Activated CD4-positive, alpha-beta T cell treated with anti-CD3 and anti-CD28 coated beads, Interleukin-2, amount 50 U/mL, for 1 hour (primary cell): ENCODE data around the gene RGS12.
"Not testable (repeated sequence)": the region's sequence is repeated elsewhere in the genome, so short reads cannot be mapped to it uniquely, and the experiment has no call there.

Experiments used
- DNase-seq: peaks from one replicate; pipeline ENCODE4 v3.0.0-alpha.2; 2020

RGS12 gene

DNA sequence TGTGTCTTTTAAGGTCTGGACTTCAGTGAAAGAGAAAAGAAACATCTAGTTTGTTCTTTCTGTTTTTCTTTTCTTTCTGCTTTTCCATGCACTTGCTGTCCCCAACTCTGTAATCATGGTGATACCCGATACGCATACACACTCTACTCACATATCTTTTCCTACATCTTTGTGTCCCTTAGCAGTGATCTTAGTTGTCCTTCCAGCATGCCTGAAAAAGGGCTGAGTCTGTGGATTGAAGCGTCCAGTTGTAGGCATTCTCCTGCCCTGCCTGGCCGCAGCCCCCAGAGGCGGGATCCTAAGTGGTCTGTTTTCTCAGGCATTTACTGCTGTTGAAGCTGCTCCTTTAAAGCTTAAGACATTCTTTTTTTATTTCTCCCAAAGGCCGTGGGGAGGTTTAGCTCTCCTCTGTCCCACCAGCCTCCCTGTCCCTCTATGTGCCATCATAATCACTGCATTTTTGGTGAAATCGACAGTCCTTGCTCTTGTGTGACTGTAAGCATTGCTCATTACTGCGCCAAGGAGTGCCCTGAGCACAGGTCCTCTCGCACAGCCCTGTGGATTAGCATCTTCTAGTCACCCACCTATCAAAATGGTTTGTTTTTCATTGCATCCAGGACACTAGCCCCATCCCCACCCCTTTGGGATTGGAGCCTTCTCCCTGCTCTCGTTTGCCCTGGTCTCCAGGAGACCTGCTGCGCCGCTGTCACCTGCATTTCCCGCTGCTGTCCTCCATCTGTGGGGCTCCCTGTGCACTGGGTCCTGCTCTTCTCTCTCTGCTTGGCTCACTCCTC, 4.4 kb downstream of the RGS12 start:
- DNase-seq: no peak

DNA sequence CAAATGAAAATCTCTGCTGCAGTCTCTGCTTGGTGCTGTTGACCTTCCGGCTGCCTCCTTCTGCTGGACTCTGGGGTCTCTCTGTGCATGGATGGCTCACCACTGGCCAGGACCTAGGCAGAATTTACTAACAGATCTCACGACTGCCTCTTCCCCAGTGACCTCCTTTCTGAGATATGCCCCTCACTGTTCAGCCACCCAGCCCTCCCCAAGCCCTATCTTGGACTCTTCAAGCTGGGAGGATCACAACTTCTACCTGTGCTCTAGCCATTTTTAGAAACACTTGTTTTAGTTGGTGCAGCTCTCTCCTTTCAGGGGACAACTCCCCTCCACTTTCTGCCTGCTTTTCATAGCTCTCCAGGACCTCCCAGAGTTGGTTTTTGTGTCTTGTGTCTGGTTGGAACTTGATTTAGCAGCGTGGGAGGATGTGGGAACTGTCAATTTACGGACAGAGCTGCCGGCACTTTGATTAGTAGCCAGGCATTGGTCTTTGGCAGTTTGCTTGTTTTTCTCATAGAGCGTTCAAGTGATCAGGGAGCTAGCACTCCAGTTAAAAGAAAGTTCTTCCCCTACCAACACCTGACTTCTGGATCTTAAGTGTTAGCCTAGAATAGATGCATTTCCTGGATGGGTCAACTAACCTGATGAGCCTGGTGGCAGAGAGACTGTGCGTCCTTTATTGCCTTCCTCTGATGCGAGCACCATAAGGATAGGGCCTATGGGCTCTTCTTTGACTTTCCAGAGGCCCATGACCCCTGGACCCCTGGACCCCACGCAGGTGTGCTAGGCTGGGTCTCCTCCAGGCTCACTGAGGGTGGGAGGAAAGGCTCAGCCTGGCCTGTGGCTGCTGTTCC, 6.5 kb downstream of the RGS12 start:
- DNase-seq: no peak

DNA sequence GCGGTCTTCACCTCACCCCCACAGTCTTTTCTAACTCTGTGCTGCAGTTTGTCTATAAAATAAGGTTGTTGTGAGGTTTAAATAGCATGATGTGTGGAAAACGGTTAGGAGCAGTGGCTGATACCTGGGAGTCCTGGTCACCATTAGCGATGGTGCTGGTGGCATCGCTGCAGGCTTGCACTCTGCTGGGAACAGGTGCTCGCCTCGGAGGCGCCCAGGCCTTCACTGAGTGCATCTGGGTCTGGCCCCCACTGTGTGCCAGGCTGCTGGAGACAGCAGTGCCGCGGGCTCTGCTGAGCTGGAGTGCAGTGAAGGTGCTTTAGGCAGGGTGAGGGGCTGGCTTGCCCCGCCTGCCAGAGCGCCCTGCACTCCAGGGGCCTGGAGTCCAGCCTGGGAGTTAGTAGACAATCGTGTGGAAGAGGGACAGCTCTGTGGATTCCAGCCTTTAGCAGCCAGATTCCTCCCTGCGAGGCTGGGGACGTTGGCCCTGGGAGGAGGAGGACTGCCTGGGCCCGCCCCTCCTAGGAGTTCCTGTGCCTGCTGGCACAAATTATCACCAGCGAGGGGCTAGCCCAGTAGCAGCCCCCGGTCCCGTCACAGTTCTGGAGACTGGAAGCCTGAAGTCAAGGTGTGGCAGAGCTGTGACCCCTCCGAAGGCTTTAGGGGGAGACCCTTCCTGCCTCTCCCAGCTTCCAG, 7.3 kb downstream of the RGS12 start:
- no peak for DNase-seq

DNA sequence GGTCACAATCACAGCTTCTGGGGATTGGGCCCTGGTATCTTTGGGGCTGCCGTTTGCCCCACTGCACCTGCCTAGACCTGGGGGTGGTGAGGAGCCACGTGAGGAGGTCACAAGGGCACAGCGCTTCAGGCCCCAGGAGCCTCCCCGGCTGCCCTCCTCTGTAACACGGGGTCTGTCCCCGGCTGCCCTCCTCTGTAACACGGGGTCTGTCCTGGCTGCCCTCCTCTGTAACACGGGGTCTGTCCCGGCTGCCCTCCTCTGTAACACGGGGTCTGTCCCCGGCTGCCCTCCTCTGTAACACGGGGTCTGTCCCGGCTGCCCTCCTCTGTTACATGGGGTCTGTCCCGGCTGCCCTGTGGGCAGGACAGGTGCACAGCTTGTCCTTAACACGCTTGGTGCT, 8.1 kb downstream of the RGS12 start:
- DNase-seq: not testable (repeated sequence)

DNA sequence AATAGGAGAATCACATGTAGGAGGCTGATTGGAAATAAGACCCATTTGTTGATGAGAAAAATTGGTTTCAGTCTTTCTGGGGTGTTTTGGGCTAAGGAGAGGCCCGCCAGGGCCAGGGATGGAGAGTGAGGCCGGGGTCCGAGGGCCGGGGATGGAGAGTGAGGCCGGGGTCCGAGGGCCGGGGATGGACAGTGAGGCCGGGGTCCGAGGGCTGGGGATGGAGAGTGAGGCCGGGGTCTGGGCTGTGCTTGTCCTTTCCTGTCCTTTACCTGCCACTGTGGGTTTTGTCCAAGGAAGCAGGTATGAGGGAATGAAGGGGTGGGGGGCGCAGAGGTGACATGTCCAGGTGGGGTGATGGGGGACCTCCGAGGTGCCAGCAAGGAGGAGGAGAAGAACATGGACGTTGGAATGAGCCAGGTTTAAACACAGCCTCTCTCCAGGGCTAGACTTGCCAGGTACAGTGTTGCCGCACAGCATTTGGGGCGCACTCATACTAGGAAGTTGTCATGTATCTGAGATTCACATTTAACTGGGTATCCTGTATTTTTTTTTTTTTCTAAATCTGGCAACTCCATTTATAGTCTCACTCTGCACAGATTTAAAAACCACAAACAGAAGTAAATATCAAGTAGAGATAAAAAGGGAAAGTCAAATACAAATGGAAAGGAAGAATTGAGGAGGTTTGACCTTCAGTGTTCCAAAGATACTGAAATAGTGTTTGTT, 8.8 kb downstream of the RGS12 start:
- peak; percentile 23 for DNase-seq

DNA sequence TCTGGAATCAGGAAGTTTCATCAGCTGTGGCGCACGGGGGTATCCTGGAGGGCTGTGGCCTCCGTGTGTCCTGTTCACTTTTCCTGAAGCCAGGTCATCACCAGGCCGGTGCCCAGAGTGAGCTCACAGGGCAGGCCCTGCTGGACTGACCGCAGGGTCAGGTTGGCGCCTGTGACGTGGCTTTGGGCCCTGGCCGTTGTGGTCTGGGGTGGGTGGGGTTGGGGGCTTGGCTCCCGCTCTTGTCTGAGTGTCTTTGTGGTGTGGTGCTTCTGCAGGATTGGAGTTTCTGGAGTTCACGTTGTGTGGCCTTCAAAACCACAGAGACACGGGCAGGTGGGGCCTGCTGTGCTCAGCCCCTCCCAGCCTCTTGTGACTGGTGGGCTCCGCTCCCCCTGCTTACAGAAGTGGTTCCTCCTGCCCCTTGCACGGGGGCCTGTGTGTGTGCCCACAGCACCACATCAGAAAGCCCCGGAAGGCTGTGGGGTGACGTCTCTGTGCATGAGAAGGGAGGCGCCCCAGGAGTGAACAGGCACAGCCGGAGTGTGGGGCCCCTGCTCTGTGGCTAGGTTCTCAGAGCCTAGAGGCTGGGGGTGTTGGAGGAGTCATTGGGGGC, 9.5 kb downstream of the RGS12 start:
- peak; percentile 79 for DNase-seq

DNA sequence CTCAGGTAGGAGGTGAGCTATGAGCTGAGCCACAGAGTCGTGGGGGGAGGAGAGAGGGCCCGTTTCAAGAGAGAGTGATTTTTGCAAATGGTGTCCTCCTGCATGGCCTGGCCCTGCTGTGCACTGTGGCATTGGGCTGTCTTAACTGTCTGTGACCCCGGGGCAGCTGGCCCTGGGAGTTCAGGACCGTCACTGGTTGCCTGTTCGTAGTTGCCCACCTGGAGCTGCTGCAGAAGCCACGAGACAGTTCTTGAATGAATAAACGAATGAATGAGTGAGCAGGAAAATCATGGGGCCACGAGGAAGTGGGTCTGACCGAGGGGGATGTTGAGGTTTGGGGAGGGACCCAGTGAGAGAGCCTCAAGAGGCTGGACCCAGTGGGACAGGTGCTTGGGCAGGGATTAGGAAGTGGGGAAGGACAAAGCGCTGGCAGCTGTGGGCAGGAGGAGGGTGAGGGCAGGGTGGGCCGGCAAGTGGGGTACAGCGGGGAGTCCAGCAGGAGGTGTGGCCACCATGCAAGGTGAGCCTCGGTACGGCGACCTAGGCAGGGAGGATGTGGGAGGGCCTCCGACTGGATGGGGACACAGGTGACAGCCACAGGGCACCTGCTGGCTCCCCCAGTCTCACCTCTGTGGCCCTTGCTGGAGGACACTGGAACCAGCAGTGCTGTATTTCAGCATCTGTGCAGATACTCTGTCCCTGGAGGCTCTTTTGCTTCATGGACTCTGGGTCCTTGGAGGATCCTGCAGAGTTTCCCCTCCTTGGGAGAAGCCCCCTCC, 10.2 kb downstream of the RGS12 start:
- DNase-seq: no peak

DNA sequence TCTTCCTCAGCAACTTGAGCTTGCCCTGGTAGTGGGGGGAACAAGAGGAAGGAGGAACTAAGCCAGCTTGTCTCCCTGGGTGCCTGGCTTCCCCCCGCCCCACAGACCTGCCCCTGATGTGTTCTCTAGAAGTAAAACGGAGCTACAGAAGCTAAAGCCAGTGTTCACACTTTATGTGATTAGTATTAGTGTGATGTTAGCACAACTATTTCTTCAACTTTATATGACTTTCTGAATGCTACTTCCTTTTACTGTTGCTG, 10.7 kb downstream of the RGS12 start:
- DNase-seq: no peak

DNA sequence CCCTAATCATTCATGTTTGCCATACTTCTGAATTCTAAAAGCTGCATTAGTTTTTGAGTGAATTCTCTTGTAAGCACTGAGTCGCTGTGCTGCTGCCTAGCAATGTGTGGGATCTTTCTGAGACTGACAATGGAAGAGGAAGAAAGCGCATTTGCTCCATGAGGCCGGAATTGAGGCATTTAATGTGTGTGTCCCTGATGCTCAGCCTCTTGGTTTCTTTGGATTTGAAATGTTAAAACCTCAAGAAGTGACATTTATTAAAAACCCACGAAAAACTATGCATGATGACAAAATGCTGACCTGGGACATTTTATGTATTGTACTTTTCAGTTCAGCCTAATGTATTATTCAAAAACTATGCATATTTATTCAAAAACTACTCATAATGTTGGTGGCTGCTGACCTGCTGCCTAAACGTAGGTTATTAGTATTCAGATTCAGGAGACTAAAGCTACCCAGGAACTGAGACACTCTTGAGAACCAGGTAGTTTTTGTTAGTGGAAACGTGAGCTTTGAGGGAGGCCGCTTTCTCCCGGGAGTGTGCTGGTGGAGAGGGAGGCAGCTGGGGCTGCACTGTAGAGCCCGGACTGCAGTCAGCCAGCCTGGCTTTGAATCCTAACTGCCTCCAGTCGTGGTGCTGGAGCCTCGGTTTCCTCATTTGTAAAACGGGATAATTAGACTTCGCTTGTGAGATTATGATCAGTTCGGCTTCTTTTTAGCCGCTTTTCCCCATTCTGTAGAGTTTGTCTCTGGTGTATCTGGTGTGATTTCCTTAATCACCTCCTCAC, 11.3 kb downstream of the RGS12 start:
- no peak for DNase-seq

DNA sequence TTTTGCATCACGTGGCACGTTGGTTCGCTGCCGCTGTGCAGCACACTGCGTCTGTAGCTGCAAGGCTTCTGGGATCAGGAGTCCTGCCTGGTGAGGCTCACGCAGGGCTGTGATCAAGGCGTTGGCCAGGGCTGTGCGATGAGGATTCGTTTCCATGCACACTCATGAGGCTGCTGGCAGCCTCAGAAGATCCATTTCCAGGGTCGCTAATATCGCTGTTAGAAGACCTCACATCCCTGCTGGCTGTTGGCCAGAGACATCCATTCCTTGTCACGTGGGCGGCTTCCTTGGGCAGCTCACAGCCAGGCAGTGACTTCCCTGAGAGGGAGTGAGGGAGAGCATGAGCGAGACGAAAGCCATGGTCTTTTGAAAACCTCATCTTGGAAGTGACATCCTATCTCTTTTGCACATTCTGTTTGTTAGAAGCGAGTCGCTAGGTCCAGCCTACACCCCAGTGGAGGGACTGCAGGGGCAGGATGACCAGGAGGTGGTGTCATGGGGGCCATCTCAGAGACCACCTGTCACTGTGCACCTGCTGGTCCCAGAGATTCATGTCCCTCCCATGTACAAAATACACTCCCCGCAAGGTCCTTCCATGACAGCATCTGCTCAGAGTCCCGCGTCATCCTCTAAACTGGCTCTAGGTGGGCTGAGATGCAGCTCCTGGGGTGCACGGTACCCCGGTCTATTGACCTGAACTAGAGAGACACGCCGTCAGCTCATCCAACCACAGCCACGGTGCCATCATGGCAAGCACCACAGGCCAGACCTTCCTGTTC, 12.2 kb downstream of the RGS12 start:
- DNase-seq: no peak

DNA sequence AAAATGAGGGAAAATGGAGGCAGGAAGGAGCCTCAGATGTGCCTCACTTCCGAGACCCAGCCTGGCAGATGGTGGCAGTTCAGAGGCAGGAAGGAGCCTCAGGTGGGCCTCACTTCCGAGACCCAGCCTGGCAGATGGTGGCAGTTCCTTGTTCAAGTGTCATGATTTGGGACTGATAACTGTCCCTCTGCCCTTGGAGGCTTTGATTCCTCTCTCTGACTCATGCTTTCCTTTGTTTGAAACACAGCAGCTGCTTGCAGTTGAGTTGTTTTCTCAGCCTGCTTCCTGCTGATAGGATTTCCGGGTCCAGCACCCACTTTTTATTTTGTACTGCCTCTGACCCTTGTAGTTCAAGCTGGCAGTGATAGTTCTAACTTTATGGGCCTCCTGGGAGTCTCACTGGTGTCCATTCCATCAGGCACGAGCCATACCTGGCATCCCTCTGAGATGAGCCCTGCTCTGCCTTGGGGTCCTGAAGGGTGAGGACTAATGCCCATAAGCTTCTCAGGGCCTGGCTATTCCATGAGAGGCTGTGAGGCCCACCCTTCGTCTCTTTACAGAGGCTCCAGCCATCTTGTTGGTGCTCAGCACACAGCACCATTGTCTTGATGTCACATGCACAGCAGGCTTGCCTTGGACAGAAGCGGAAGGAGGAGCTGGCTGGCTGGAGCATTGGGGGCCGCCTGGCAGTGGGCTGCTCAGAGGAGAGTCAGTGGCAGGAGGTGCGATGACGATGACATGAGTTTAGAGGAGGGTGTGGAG, 13.0 kb downstream of the RGS12 start:
- no peak for DNase-seq

DNA sequence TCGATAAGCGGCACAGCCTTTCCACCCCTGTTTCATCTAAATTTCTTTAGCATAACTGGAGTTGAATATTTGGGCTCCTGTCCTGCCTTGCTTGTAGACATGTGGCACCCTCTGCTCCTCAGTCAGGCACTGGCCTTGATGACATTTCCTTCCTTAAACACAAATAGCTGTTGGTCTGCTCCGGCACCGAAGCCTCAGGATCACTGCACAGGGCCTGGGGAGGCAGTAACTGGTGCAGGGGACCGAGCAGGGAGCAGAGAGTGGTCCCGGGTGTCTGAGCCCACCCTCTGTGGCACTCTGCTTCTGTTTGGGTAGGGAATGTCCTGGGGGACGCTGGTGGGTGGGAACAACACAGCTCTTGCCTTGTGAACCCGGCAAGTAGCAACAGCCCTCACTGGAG, 13.6 kb downstream of the RGS12 start:
- no peak for DNase-seq

DNA sequence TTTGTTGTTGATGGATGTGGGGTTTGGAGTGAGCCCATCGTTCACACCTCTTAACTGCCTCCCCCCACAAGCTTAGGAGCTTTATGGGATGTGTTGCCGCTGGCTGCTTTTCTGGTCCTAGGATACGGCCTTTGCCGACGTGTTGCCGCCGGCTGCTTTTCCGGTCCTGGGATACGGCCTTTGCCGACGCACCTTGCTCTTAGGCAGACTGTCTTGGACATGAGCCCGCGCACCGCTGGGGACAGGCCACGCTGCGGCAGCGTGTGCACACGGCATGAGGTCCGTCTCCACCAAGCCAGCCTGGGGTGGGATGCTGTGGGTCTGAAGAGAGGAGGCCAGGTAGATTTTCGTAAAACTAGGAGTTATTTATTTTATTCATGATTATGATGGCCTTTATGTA, 14.2 kb downstream of the RGS12 start:
- no peak for DNase-seq

DNA sequence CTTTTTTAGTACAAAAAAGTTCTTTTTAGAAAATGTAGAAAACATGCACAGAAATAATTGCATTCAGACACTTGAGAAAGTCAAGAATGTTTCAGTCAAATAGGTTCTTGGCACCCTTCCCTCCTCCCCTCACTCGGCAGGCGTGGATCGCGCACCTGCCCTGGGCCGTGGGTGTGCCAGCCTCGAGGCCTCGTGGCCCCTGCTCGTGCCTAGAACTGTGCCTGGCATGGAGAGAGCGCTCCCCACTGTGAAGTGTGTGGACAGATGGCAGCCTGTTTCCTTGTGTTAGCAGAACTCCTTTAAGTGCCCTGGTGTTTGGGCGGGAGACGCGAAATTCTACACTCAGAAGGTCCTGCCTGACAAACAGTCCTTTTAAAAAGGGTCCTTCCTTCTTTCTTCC, 14.7 kb downstream of the RGS12 start:
- DNase-seq: no peak

DNA sequence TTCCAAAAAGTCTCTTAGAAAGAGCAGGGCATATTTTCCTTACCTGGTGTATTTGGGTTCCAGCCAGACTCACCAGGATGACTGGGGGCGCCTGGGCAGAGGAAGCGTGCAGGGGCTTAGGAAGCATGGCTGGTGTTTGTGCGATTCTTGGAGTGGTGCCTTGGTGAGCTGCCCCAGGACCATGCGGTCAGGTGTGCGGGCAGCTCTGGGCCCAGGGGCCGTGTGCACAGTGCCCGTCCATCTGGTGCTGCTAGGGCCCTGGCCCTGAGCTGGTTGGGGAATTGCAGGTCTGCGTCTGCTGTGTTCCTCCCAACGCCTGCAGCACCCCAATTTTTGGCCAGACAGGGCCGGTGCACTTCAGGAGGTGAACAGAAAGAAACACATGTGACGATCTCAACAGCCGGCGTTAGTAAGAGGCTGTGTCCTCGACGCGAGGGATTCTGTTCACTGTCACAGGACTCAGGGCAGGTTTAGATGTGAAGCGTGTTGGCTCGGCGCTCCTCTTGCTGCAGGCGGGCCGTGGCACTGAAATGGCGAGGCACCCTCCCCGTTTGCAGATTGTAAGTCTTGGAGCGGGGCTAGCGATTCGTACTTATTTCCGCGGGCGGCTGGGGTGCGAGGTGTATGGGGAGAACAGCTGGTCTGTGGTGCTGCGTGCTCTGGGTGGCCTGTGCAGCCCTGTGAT, 15.2 kb downstream of the RGS12 start:
- DNase-seq: no peak

DNA sequence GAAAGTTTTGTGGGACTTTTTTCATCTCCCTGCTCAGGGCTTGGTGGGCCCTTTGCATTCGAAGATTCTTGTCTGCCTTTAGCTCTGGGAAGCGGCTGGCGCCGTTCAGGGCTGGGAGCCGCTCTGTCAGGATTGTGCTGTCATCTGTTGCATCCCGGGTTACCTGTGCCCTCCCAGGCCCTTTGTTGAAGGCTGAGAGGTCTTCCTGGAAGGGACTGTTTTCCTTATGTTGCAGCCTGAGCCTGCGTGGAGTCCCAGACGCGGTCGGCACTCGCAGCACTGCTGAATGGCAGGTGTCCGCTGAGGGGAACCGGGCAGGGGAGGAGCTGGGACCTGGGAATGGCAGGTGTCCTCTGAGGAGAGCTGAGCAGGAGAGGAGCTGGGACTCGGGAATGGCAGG, 15.9 kb downstream of the RGS12 start:
- DNase-seq: no peak

DNA sequence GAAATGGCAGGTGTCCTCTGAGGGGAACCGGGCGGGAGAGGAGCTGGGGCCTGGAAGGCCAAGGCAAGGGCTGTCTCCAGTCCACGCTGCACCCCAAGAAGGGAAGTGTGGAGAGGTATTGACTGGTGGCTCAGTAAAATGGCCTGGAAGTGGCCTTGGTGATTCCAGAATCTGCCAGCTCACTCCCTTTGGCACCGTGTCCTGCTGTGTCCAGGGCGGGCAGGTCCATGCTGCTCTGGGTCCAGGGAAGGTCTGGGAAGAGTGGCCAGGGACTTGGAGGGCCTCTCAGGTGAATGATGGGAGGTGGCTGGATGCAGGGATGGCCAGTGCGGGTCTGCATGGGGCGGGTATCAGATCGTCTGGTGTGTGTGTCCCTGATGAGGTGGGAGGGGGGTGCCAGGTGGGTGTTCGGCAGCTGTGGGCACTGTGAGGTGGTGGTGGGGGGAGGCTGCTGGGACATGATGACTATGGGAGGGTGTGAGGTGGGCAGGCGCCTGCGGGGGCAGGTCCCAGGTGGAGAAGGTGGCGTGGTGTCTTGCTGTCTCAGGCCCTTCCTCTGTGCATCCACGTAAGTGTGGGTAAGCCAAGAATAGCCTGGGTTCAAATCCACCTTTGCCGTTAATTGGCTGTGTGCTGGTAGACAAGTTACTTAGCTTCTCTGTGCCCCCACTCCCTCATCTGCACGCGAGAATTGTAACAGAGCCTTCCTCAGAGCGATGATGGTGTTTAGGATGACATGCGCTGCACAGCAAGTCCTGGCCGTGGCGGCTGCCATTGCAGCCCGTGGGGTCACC, 17.7 kb downstream of the RGS12 start:
- no peak for DNase-seq

DNA sequence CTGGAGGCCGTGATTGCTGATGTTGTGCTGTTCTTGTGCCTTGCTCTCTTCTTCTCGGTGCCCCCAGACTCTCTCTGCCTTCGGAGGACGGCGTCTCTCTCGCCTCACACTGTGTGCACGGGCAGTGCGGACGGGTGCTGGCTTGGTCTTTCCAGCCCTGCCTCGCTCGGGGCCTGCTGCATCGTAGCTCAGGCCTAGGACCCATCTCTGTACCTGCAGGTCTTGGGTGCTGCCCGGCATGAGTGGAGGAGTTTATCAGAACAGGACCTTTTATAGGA, 18.2 kb downstream of the RGS12 start:
- DNase-seq: no peak
